ENCODE results near the gene KPNB1.

KPNB1 gene

DNA sequence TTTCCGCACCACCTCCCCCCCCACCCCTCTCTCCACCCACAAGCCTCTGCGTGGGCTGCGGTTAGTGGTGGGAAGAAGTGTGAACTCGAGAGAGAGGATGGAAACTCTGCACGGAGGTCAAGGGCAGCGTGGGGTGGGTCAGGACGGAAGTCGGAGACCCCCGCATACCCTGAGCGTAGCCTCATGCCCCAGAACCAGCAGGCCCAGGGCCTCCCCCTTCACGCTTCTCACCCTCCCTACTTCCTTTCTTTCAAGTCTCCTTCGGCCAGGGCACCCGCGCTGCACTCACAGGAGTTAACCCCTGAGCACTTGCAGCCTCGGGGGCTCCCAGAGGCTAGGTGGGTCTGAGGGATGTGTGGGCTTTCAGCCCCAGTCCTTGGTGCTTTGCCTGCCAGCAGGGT, 53.5 kb downstream of the KPNB1 start:
- ChIA-PET POLR2A (no interaction called here), CTCF (no interaction called here)
- H3K36me3 ChIP-seq (ENCODE audit: control insufficient read depth in 2 of 2, insufficient read depth in 1 of 2, low read length in 2 of 2): peaks cover 0 to 39% of the 10 kb centered on the region in 2 experiments; a peak in 2 of 3 replicates

DNA sequence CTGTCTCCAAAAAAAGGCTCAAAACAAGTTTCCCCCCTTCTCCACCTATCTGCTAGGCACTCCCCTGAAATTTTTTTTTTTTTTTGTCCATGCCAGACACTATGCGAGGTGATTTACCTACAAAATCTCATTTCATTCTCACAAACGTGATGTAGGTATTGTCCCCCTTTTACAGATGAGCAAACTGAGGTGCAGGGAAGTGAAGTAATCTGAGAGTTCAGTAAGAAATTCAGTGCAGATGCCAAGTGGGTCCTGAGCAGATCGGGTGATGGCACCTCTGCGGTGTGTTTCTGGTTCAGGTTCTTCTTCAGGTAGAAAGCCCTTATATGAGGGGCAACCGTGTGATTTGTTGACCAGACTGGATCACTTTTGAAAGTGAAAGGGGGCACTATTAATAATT, 54.0 kb downstream of the KPNB1 start:
- CTCF ChIA-PET: no interaction called here
- H3K4me1 ChIP-seq (ENCODE audit: control insufficient read depth, insufficient read depth, low read length): no peaks in the 10 kb centered on the region
- H3K36me3 ChIP-seq (ENCODE audit: control insufficient read depth in 2 of 2, insufficient read depth in 1 of 2, low read length in 2 of 2): peaks cover 0 to 34% of the 10 kb centered on the region in 2 experiments; a peak in 2 of 3 replicates
- POLR2A ChIA-PET: interaction anchor here (1.3 kb wide), 1 partner anchor 37 kb away, joined by 3 read pairs; no protein-coding TSS in a partner anchor
- H3K4me3 ChIP-seq (ENCODE audit: low read depth, low read length): no peak overlapping the region
- no peak for TF ChIP-seq ZNF629 (tag by site-specific recombination; IDR thresholded peaks at IDR 0.05)
- no peak for TF ChIP-seq SP2 (tag by site-specific recombination; IDR thresholded peaks at IDR 0.05)
- TF ChIP-seq ZNF155 (tag by site-specific recombination; IDR thresholded peaks at IDR 0.05): no peak
- TF ChIP-seq, protein P1, sequence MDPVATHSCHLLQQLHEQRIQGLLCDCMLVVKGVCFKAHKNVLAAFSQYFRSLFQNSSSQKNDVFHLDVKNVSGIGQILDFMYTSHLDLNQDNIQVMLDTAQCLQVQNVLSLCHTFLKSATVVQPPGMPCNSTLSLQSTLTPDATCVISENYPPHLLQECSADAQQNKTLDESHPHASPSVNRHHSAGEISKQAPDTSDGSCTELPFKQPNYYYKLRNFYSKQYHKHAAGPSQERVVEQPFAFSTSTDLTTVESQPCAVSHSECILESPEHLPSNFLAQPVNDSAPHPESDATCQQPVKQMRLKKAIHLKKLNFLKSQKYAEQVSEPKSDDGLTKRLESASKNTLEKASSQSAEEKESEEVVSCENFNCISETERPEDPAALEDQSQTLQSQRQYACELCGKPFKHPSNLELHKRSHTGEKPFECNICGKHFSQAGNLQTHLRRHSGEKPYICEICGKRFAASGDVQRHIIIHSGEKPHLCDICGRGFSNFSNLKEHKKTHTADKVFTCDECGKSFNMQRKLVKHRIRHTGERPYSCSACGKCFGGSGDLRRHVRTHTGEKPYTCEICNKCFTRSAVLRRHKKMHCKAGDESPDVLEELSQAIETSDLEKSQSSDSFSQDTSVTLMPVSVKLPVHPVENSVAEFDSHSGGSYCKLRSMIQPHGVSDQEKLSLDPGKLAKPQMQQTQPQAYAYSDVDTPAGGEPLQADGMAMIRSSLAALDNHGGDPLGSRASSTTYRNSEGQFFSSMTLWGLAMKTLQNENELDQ (tag by site-specific recombination; IDR thresholded peaks at IDR 0.05; ENCODE audit: low read depth): no peak
- TF ChIP-seq ZNF776 (tag by site-specific recombination; IDR thresholded peaks at IDR 0.05; ENCODE audit: borderline replicate concordance): no peak
- no peak for TF ChIP-seq ZNF600 (tag by site-specific recombination; IDR thresholded peaks at IDR 0.05)
- TF ChIP-seq ZNF140 (tag by site-specific recombination; IDR thresholded peaks at IDR 0.05): no peak
- TF ChIP-seq, protein P2, sequence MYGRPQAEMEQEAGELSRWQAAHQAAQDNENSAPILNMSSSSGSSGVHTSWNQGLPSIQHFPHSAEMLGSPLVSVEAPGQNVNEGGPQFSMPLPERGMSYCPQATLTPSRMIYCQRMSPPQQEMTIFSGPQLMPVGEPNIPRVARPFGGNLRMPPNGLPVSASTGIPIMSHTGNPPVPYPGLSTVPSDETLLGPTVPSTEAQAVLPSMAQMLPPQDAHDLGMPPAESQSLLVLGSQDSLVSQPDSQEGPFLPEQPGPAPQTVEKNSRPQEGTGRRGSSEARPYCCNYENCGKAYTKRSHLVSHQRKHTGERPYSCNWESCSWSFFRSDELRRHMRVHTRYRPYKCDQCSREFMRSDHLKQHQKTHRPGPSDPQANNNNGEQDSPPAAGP (tag by site-specific recombination; IDR thresholded peaks at IDR 0.05): no peak
- no peak for TF ChIP-seq ZNF76 (tag by site-specific recombination; IDR thresholded peaks at IDR 0.05; ENCODE audit: borderline replicate concordance, low read depth)
- TF ChIP-seq ZNF416 (tag by site-specific recombination; IDR thresholded peaks at IDR 0.05): no peak
- no peaks in the 10 kb centered on the region for H3K9me3 ChIP-seq (ENCODE audit: control insufficient read depth, insufficient read depth, low read depth, low read length)
- no peak overlapping the region for H3K27ac ChIP-seq (ENCODE audit: extremely low read depth, low read depth, low read length)

More for the DNA sequence above, 53.5 kb downstream of the KPNB1 start:
- Histone ChIP-seq H3K9me3 (ENCODE audit: control insufficient read depth, insufficient read depth, low read depth, low read length) (no peaks in the 10 kb centered on the region), H3K27ac (ENCODE audit: extremely low read depth, low read depth, low read length) (no peak overlapping the region), H3K4me3 (ENCODE audit: low read depth, low read length) (no peak overlapping the region), H3K4me1 (ENCODE audit: control insufficient read depth, insufficient read depth, low read length) (no peaks in the 10 kb centered on the region)
- TF ChIP-seq ZNF624 (tag by site-specific recombination; IDR thresholded peaks at IDR 0.05) (no peak), ZNF701 (tag by site-specific recombination; IDR thresholded peaks at IDR 0.05) (no peak), ZFHX2 (tag by site-specific recombination; conservative IDR thresholded peaks at IDR 0.05) (peak; percentile 25; the same call in 1 of the 2 replicates)

DNA sequence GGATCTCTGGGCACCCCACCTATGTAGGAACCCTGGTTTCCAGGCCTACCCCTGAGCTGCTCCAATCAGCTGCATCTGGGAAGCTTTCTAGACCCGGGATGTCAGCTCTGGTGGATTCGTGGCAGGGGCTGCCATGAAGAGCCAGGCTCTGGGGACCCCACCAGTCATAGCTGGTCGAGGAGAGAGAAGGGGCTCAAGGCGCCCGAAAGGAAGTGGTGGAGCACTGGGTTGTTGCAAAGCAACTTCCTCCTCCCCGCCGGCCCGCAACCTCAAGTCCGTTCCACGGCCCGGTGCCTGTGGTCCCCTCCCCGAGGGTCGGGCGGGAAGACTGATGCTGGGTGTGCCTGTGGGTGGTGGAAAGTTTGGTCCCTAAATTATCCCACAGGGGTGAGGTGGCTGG, 54.4 kb downstream of the KPNB1 start:
- Histone ChIP-seq H3K27ac (ENCODE audit: extremely low read depth, low read depth, low read length) (no peak overlapping the region), H3K4me3 (ENCODE audit: low read depth, low read length) (no peak overlapping the region), H3K4me1 (ENCODE audit: control insufficient read depth, insufficient read depth, low read length) (no peaks in the 10 kb centered on the region), H3K36me3 (ENCODE audit: control insufficient read depth in 2 of 2, insufficient read depth in 1 of 2, low read length in 2 of 2) (peaks cover 0 to 31% of the 10 kb centered on the region in 2 experiments; a peak in 2 of 3 replicates), H3K9me3 (ENCODE audit: control insufficient read depth, insufficient read depth, low read depth, low read length) (no peaks in the 10 kb centered on the region)
- ChIA-PET POLR2A (interaction anchor here (1.3 kb wide), 1 partner anchor 37 kb away, joined by 3 read pairs; no protein-coding TSS in a partner anchor), CTCF (interaction anchor here (0.8 to 1.2 kb wide), 2 partner anchors 38 to 69 kb away, joined by 3 to 4 read pairs; no protein-coding TSS in a partner anchor)
- TF ChIP-seq SETDB1 (IDR thresholded peaks at IDR 0.05; ENCODE audit: insufficient read length, low read length): no peak
- no peak for TF ChIP-seq ZNF37A (tag by site-specific recombination; IDR thresholded peaks at IDR 0.05)
- TF ChIP-seq ZNF23 (tag by site-specific recombination; IDR thresholded peaks at IDR 0.05; ENCODE audit: borderline replicate concordance): no peak
- no peak for TF ChIP-seq ZNF138 (tag by site-specific recombination; IDR thresholded peaks at IDR 0.05; ENCODE audit: borderline replicate concordance)
- TF ChIP-seq, protein P3, sequence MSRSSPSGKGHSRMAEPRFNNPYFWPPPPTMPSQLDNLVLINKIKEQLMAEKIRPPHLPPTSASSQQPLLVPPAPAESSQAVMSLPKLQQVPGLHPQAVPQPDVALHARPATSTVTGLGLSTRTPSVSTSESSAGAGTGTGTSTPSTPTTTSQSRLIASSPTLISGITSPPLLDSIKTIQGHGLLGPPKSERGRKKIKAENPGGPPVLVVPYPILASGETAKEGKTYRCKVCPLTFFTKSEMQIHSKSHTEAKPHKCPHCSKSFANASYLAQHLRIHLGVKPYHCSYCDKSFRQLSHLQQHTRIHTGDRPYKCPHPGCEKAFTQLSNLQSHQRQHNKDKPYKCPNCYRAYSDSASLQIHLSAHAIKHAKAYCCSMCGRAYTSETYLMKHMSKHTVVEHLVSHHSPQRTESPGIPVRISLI (tag by site-specific recombination; IDR thresholded peaks at IDR 0.05): no peak
- no peak for TF ChIP-seq TRIM28 (IDR thresholded peaks at IDR 0.05; ENCODE audit: borderline replicate concordance, low read length)
- no peak for TF ChIP-seq ZNF76 (tag by site-specific recombination; IDR thresholded peaks at IDR 0.05; ENCODE audit: borderline replicate concordance, low read depth)
- TF ChIP-seq, protein P4, sequence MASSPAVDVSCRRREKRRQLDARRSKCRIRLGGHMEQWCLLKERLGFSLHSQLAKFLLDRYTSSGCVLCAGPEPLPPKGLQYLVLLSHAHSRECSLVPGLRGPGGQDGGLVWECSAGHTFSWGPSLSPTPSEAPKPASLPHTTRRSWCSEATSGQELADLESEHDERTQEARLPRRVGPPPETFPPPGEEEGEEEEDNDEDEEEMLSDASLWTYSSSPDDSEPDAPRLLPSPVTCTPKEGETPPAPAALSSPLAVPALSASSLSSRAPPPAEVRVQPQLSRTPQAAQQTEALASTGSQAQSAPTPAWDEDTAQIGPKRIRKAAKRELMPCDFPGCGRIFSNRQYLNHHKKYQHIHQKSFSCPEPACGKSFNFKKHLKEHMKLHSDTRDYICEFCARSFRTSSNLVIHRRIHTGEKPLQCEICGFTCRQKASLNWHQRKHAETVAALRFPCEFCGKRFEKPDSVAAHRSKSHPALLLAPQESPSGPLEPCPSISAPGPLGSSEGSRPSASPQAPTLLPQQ (tag by site-specific recombination; IDR thresholded peaks at IDR 0.05): no peak
- no peak for TF ChIP-seq ZNF549 (tag by site-specific recombination; IDR thresholded peaks at IDR 0.05)
- no peak for TF ChIP-seq ZNF792 (tag by site-specific recombination; IDR thresholded peaks at IDR 0.05)
- no peak for TF ChIP-seq KLF9 (tag by site-specific recombination; IDR thresholded peaks at IDR 0.05; ENCODE audit: low read depth)
- TF ChIP-seq, protein P5, sequence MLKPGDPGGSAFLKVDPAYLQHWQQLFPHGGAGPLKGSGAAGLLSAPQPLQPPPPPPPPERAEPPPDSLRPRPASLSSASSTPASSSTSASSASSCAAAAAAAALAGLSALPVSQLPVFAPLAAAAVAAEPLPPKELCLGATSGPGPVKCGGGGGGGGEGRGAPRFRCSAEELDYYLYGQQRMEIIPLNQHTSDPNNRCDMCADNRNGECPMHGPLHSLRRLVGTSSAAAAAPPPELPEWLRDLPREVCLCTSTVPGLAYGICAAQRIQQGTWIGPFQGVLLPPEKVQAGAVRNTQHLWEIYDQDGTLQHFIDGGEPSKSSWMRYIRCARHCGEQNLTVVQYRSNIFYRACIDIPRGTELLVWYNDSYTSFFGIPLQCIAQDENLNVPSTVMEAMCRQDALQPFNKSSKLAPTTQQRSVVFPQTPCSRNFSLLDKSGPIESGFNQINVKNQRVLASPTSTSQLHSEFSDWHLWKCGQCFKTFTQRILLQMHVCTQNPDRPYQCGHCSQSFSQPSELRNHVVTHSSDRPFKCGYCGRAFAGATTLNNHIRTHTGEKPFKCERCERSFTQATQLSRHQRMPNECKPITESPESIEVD (tag by site-specific recombination; IDR thresholded peaks at IDR 0.05): no peak
- TF ChIP-seq ZNF24 (tag by site-specific recombination; IDR thresholded peaks at IDR 0.05): no peak
